ENCODE data around the gene BPIFA3.

Gene BPIFA3

GRCh38 chr20:33176101-33176500, 41.1 kb upstream of the BPIFA3 start:
- Histone ChIP-seq H3K9ac (no peak overlapping the region), H3K4me1 (no peaks in the 10 kb centered on the region), H3K36me3 (ENCODE audit: control insufficient read depth, insufficient read depth, low read length) (no peaks in the 10 kb centered on the region), H3K79me2 (no peaks in the 10 kb centered on the region), H3K4me3 (ENCODE audit: low read depth, low read length) (no peak overlapping the region), H3K27me3 (ENCODE audit: control insufficient read depth, insufficient read depth, low read length) (no peaks in the 10 kb centered on the region), H2AFZ (no peak overlapping the region), H3K27ac (no peak overlapping the region), H3K4me2 (ENCODE audit: low read length) (no peak overlapping the region), H3K9me3 (ENCODE audit: control insufficient read depth, low read length) (no peaks in the 10 kb centered on the region)
- TF ChIP-seq, protein P1, sequence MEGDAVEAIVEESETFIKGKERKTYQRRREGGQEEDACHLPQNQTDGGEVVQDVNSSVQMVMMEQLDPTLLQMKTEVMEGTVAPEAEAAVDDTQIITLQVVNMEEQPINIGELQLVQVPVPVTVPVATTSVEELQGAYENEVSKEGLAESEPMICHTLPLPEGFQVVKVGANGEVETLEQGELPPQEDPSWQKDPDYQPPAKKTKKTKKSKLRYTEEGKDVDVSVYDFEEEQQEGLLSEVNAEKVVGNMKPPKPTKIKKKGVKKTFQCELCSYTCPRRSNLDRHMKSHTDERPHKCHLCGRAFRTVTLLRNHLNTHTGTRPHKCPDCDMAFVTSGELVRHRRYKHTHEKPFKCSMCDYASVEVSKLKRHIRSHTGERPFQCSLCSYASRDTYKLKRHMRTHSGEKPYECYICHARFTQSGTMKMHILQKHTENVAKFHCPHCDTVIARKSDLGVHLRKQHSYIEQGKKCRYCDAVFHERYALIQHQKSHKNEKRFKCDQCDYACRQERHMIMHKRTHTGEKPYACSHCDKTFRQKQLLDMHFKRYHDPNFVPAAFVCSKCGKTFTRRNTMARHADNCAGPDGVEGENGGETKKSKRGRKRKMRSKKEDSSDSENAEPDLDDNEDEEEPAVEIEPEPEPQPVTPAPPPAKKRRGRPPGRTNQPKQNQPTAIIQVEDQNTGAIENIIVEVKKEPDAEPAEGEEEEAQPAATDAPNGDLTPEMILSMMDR (IDR thresholded peaks at IDR 0.05) = no peak

DNA sequence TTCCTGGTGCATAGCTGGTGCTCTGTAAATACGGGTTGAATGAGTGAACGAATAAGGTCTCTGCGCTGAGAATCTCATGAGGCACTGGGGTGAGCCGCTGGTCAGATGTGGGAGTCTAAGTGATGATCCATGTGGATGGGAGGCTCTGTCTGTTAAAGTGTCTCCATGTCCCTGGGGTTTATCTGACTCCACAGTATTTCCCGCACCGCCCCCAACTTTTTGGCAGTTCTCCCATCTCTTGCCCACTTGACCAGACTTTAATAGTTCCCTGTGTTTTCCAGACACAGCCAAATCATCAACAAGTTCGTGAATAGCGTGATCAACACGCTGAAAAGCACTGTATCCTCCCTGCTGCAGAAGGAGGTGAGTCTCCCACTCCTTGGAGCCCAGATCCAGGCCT, 39.3 kb upstream of the BPIFA3 start:
- no peak overlapping the region for H3K4me2 ChIP-seq (ENCODE audit: low read length)
- no peaks in the 10 kb centered on the region for H3K36me3 ChIP-seq (ENCODE audit: control insufficient read depth, insufficient read depth, low read length)
- H3K9me3 ChIP-seq (ENCODE audit: control insufficient read depth, low read length) = no peaks in the 10 kb centered on the region
- no peaks in the 10 kb centered on the region for H3K79me2 ChIP-seq
- H3K27me3 ChIP-seq (ENCODE audit: control insufficient read depth, insufficient read depth, low read length) = no peaks in the 10 kb centered on the region
- no peak overlapping the region for H3K9ac ChIP-seq
- no peaks in the 10 kb centered on the region for H3K4me1 ChIP-seq
- TF ChIP-seq, protein P1 (IDR thresholded peaks at IDR 0.05) = no peak
- no peak overlapping the region for H3K4me3 ChIP-seq (ENCODE audit: low read depth, low read length)
- H3K27ac ChIP-seq = no peak overlapping the region
- no peak overlapping the region for H2AFZ ChIP-seq

- TF ChIP-seq, protein P1 (IDR thresholded peaks at IDR 0.05) = no peak
- Histone ChIP-seq H3K27me3 (ENCODE audit: control insufficient read depth, insufficient read depth, low read length) (no peaks in the 10 kb centered on the region), H3K4me3 (ENCODE audit: low read depth, low read length) (no peak overlapping the region), H3K4me1 (no peaks in the 10 kb centered on the region), H3K4me2 (ENCODE audit: low read length) (no peak overlapping the region), H3K79me2 (no peaks in the 10 kb centered on the region), H3K36me3 (ENCODE audit: control insufficient read depth, insufficient read depth, low read length) (no peaks in the 10 kb centered on the region), H2AFZ (no peak overlapping the region), H3K9ac (no peak overlapping the region), H3K27ac (no peak overlapping the region), H3K9me3 (ENCODE audit: control insufficient read depth, low read length) (no peaks in the 10 kb centered on the region)
Measured at GRCh38 chr20:33178726-33179125, 38.4 kb upstream of the BPIFA3 start.

GRCh38 chr20:33180169-33180568, 37.0 kb upstream of the BPIFA3 start:
- Histone ChIP-seq H3K27ac (no peak overlapping the region), H3K9ac (no peak overlapping the region), H2AFZ (no peak overlapping the region), H3K9me3 (ENCODE audit: control insufficient read depth, low read length) (no peaks in the 10 kb centered on the region), H3K79me2 (no peaks in the 10 kb centered on the region), H3K4me2 (ENCODE audit: low read length) (no peak overlapping the region), H3K4me1 (no peaks in the 10 kb centered on the region), H3K36me3 (ENCODE audit: control insufficient read depth, insufficient read depth, low read length) (no peaks in the 10 kb centered on the region), H3K4me3 (ENCODE audit: low read depth, low read length) (no peak overlapping the region), H3K27me3 (ENCODE audit: control insufficient read depth, insufficient read depth, low read length) (no peaks in the 10 kb centered on the region)
- TF ChIP-seq, protein P1 (IDR thresholded peaks at IDR 0.05) = no peak

GRCh38 chr20:33181482-33182093, 35.6 kb upstream of the BPIFA3 start:
- H3K4me2 ChIP-seq (ENCODE audit: low read length) = no peak overlapping the region
- no peak overlapping the region for H3K27ac ChIP-seq
- H3K79me2 ChIP-seq = no peaks in the 10 kb centered on the region
- no peak overlapping the region for H3K4me3 ChIP-seq (ENCODE audit: low read depth, low read length)
- H3K4me1 ChIP-seq = no peaks in the 10 kb centered on the region
- H3K9me3 ChIP-seq (ENCODE audit: control insufficient read depth, low read length) = no peaks in the 10 kb centered on the region
- H3K9ac ChIP-seq = no peak overlapping the region
- H2AFZ ChIP-seq = no peak overlapping the region
- H3K27me3 ChIP-seq (ENCODE audit: control insufficient read depth, insufficient read depth, low read length) = no peaks in the 10 kb centered on the region
- no peaks in the 10 kb centered on the region for H3K36me3 ChIP-seq (ENCODE audit: control insufficient read depth, insufficient read depth, low read length)
- TF ChIP-seq, protein P1 (IDR thresholded peaks at IDR 0.05) = no peak
